MCF 10A (cell line): ENCODE results near the gene RASGEF1C. TPM values are rescaled to one million over a fixed set of nuclear protein-coding genes. Genes with fewer than 3 reads are reported as not detected.
"Not testable (repeated sequence)": the region's sequence is repeated elsewhere in the genome, so short reads cannot be mapped to it uniquely, and the experiment has no call there.

Experiments
- BruUV-seq: library from RNA; stranded (reverse); fragments of 400-500 nt; replicated peaks from 2 replicates; lab custom pipeline; 2021; lab: Mats Ljungman, UMichigan
- CTCF ChIA-PET: fragments of 300-600 bp; sonication (Branson Sonifier 250); formaldehyde crosslinking; extraction: SDS; loops from one replicate; lab custom pipeline; 2021; ENCODE audit warnings: antibody characterized with exemption, inconsistent platforms; lab: Yijun Ruan, JAX
- POLR2A ChIA-PET: fragments of 300-600, 350-650 bp; sonication (Branson Sonifier 250); formaldehyde crosslinking; extraction: SDS; loops from one replicate; lab custom pipeline; 2020; ENCODE audit warnings: antibody characterized with exemption, inconsistent platforms; lab: Yijun Ruan, JAX
- DNase-seq: peaks from one replicate; pipeline ENCODE4 v3.0.0-alpha.2; 2018; ENCODE audit not compliant: unreplicated experiment
- H3K27ac Mint-ChIP-seq: one replicate; pipeline ENCODE4 v1.8.0; 2022; ENCODE audit warnings: mild to moderate bottlenecking, low read depth, mixed read lengths; ENCODE audit not compliant: unreplicated experiment
- H3K27me3 Mint-ChIP-seq: one replicate; pipeline ENCODE4 v1.8.0; 2022; ENCODE audit warnings: mixed read lengths; ENCODE audit not compliant: insufficient read depth, unreplicated experiment
- H3K36me3 Mint-ChIP-seq: one replicate; pipeline ENCODE4 v1.8.0; 2022; ENCODE audit warnings: mild to moderate bottlenecking, moderate library complexity, mixed read lengths; ENCODE audit not compliant: insufficient read depth, unreplicated experiment
- H3K4me1 Mint-ChIP-seq: one replicate; pipeline ENCODE4 v1.8.0; 2022; ENCODE audit warnings: mixed read lengths; ENCODE audit not compliant: insufficient read depth, unreplicated experiment
- H3K4me3 Mint-ChIP-seq: one replicate; pipeline ENCODE4 v1.8.0; 2022; ENCODE audit warnings: mild to moderate bottlenecking, moderate library complexity, mixed read lengths; ENCODE audit not compliant: unreplicated experiment
- H3K9me3 Mint-ChIP-seq: one replicate; pipeline ENCODE4 v1.8.0; 2022; ENCODE audit warnings: mixed read lengths; ENCODE audit not compliant: unreplicated experiment
- CTCF ChIP-seq: fragments of 200-600 bp; IDR thresholded peaks from one replicate; pipeline ENCODE4 v1.8.0; 2022; ENCODE audit warnings: antibody characterized with exemption, mild to moderate bottlenecking; ENCODE audit not compliant: unreplicated experiment
- intact Hi-C: fragments of 100-400 bp; cut with micrococcal nuclease; formaldehyde crosslinking; loops from 2 replicates; pipeline ENCODE4 v1.14.1; 2022
- total RNA-seq: library from RNA; stranded (reverse); gene quantifications from 2 replicates; pipeline ENCODE4 v1.2.3, GENCODE V29; 2022

RASGEF1C gene
- total RNA-seq, 1 experiment from 2014 or later, result not detected

DNA sequence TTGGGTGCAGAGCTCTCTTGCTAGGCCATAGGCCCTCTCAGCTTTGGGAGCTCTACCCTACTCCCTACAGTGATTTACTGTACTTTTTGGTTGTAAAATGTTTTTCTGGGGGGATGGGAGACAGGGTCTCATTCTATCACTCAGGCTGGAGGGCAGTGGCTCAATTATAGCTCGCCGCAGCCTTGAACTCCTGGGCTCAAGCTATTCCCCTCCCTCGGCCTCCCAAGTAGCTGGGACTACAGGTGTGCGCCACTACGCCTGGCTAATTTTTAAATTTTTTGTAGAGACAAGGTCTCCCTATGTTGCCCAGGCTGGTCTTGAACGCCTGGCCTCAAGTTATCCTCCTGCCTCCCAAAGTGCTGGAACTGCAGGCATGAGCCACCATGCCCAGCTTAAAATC, 115.8 kb downstream of the RASGEF1C start:
- no peaks in the 10 kb centered on the region for H3K4me1 Mint-ChIP-seq
- H3K9me3 Mint-ChIP-seq, result no peaks in the 10 kb centered on the region
- no TSS peak for BruUV-seq
- no peaks in the 10 kb centered on the region for H3K36me3 Mint-ChIP-seq
- H3K4me3 Mint-ChIP-seq, result no peak overlapping the region
- no peaks in the 10 kb centered on the region for H3K27me3 Mint-ChIP-seq
- intact Hi-C loops, result no loop called here
- ChIA-PET CTCF (interaction anchor here (0.6 to 4.8 kb wide), 3 partner anchors 14 to 372 kb away, joined by 4 to 27 read pairs (median 5); no protein-coding TSS in a partner anchor), POLR2A (no interaction called here)
- TF ChIP-seq CTCF, result no peak
- no peak overlapping the region for H3K27ac Mint-ChIP-seq
- no peak for DNase-seq

DNA sequence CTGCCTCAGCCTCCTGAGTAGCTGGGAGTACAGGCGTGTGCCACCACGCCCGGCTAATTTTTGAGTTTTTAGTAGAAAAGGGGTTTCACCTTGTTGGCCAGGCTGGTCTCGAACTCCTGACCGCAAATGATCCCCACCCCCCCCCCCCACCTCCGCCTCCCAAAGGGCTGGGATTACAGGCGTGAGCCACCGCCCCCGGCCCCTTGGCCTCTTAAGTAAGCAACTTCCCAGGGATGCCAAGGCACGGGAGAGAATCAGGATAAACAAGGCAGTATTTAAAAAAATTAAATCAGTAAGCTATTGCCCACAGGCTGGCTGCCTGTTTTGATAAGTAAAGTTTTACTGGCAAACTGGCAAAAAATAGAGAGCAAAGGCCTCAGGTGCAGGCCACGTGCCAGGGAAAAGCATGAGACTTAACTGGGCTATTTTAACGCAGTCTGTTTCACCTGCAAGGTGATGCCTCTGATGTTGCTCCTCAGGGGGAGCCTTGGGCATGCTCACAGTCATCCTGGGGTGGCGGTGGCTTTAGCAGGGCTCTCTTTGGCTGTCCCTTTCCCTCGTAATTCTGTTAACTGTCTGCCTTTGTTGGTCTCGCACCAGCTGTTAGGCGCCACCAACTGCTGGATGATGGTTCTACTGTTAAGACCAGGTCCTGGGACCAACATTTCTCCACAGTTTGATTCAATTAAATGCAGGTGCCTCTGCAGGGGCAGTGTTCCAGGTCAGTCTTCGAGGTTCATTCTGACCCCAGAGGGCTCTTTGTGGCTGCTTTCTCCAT, 118.1 kb downstream of the RASGEF1C start:
- no peak overlapping the region for H3K27ac Mint-ChIP-seq

DNA sequence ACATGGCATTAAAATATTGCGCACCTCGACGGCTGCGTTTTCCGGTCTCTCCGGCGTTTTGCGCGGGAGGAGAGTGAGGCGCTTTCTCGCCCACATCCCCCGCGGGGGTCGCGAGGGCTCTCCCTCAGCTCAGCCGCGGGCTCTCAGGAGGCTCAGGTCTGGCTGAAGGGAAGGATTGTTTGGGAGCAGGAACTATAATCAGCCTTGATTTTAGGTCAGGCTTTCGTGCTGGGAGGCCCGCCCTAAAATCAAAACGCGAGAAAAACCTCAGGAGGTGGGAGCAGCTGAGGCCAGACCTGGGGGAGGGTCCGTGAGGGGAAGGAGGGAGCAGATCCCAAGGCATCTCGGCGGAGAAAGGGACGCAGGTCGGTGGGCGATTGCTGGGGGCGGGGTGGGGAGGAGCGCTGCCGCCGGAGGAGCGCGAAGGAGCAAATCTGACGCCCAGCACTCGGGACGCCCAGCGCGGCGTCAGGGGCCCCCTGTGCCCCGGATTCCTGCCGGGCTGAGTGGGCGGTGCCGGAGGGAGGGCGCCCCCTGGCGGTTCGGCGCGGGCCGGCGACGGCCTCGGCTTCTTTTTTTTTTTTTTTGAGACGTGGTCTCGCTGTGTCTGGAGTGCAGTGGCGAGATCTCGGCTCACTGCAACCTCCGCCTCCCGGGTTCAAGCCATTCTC, 118.8 kb downstream of the RASGEF1C start:
- intact Hi-C loops, result no loop called here
- Mint-ChIP-seq H3K27ac (no peak overlapping the region), H3K9me3 (no peaks in the 10 kb centered on the region), H3K36me3 (no peaks in the 10 kb centered on the region), H3K4me1 (no peaks in the 10 kb centered on the region), H3K27me3 (no peaks in the 10 kb centered on the region), H3K4me3 (peak overlapping the region; percentile 40)
- no TSS peak for BruUV-seq
- TF ChIP-seq CTCF, result peak; percentile 93
- no peak for DNase-seq
- POLR2A ChIA-PET, result no interaction called here
- CTCF ChIA-PET, result interaction anchor here (1.0 to 4.8 kb wide), 4 partner anchors 9 to 39 kb away, joined by 3 to 27 read pairs (median 5); no protein-coding TSS in a partner anchor

More for the DNA sequence above, 118.1 kb downstream of the RASGEF1C start:
- Mint-ChIP-seq H3K36me3 (no peaks in the 10 kb centered on the region), H3K27me3 (no peaks in the 10 kb centered on the region), H3K4me3 (no peak overlapping the region), H3K4me1 (no peaks in the 10 kb centered on the region), H3K9me3 (no peaks in the 10 kb centered on the region)
- CTCF ChIA-PET, result interaction anchor here (0.6 to 4.8 kb wide), 8 partner anchors 9 to 152 kb away, joined by 3 to 27 read pairs (median 4); no protein-coding TSS in a partner anchor
- intact Hi-C loops, result no loop called here
- TF ChIP-seq CTCF, result peak; percentile 25
- peak; percentile 61 for DNase-seq
- POLR2A ChIA-PET, result no interaction called here
- BruUV-seq, result no TSS peak

DNA sequence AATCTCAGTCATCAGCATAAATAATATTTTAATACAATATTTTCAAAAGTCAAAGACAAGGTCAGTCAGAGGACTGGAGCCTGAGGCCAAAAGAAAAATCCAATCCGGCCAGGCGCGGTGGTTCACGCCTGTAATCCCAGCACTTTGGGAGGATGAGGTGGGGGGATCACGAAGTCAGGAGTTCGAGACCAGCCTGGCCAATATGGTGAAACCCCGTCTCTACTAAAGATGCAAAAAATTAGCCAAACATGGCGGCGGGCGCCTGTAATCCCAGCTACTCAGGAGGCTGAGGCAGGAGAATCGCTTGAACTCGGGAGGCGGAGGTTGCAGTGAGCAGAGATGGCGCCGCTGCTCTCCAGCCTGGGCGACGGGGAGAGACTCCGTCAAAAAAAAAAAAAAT, 119.4 kb downstream of the RASGEF1C start:
- H3K9me3 Mint-ChIP-seq, POLR2A ChIA-PET, H3K4me3 Mint-ChIP-seq, H3K27me3 Mint-ChIP-seq, DNase-seq, intact Hi-C loops, H3K36me3 Mint-ChIP-seq, H3K4me1 Mint-ChIP-seq, BruUV-seq, H3K27ac Mint-ChIP-seq: not testable (repeated sequence)
- CTCF ChIA-PET, result interaction anchor here (1.1 to 4.8 kb wide), 2 partner anchors 10 to 39 kb away, joined by 3 to 27 read pairs; no protein-coding TSS in a partner anchor
